Lung (tissue), 12 donors: ENCODE results near the gene CD248. TPM values are rescaled to one million over a fixed set of nuclear protein-coding genes. Genes with fewer than 3 reads are reported as not detected.

ENCODE experiments used
- ATAC-seq: fragments of 200-7000 bp; cut with Tn5 transposase; one replicate; pipeline ENCODE4 v1.9.1; 2020; ENCODE audit warnings: moderate number of reproducible peaks; ENCODE audit not compliant: insufficient read depth, low FRiP score
- DNase-seq, 3 donors: peaks; one replicate each; pipeline ENCODE4 v3.0.0-alpha.2; 2013 to 2017
- H3K27ac ChIP-seq, 2 donors: one replicate each; pipeline ENCODE4 v1.5.1; 2013; ENCODE audit warnings: mild to moderate bottlenecking in 2 of 2, moderate library complexity in 2 of 2, control low read depth in 1 of 2, inconsistent platforms in 1 of 2, low read depth in 1 of 2, low read length in 1 of 2
- H3K27me3 ChIP-seq, 3 donors: one replicate each; pipeline ENCODE4 v1.5.1; 2013; ENCODE audit warnings: low read length in 2 of 3; ENCODE audit not compliant: control insufficient read depth in 3 of 3, insufficient read depth in 3 of 3
- H3K36me3 ChIP-seq, 4 donors: one replicate each; pipeline ENCODE4 v1.5.1; 2013; ENCODE audit warnings: low read length in 4 of 4, mild to moderate bottlenecking in 1 of 4, moderate library complexity in 1 of 4; ENCODE audit not compliant: control insufficient read depth in 4 of 4, insufficient read depth in 4 of 4
- H3K4me1 ChIP-seq, 5 donors: one replicate each; pipeline ENCODE4 v1.5.1; 2013; ENCODE audit warnings: low read length in 5 of 5, mild to moderate bottlenecking in 2 of 5, moderate library complexity in 1 of 5; ENCODE audit not compliant: control insufficient read depth in 5 of 5, insufficient read depth in 5 of 5
- H3K4me3 ChIP-seq: one replicate; pipeline ENCODE4 v1.5.1; 2013; ENCODE audit warnings: mild to moderate bottlenecking, control low read depth, moderate library complexity
- H3K9ac ChIP-seq, 2 donors: one replicate each; pipeline ENCODE4 v1.5.1; 2013; ENCODE audit warnings: low read length in 2 of 2, control low read depth in 1 of 2; ENCODE audit not compliant: insufficient read depth in 1 of 2
- H3K9me3 ChIP-seq, 4 donors: one replicate each; pipeline ENCODE4 v1.5.1; 2013; ENCODE audit warnings: low read length in 3 of 4, mild to moderate bottlenecking in 1 of 4, moderate library complexity in 1 of 4; ENCODE audit not compliant: control insufficient read depth in 4 of 4, insufficient read depth in 3 of 4
- CTCF ChIP-seq: IDR thresholded peaks from 2 replicates; pipeline ENCODE4 v1.5.1; 2012; ENCODE audit warnings: mild to moderate bottlenecking; ENCODE audit errors: control extremely low read depth, extremely low read depth
- WGBS, 2 donors: extraction: QIAGEN DNeasy Blood & Tissue Kit; methylation state at CpG; one replicate each; pipeline ENCODE4 v1.1.7; 2013; 5-methylcytosine and 5-hydroxymethylcytosine counted together
- polyA plus RNA-seq, 2 donors: library from polyadenylated mRNA; stranded (reverse); fragments of 200-250 nt; gene quantifications; one replicate each; pipeline ENCODE4 v1.2.1, GENCODE V29; 2013
- total RNA-seq, 2 donors: library from RNA; depleted of rRNA in 1 of 2; stranded (reverse); fragments of >200 nt in 1 of 2; gene quantifications; one replicate each; pipeline ENCODE4 v1.2.1, GENCODE V29; 2014 to 2021
- donor health status: control.
- donor health status: control.
- donor health status: Bipolar disorder and iron deficiency.
- donor health status: healthy.
- donor health status: DM: yes; HTN: yes; CAD: no.

CD248 gene
- total and polyA plus RNA-seq, 4 donors, result 9.2 to 53.5 (median 23.0) TPM

GRCh38 chr11:66345316-66345649 lies 28.4 kb upstream of the CD248 start:
- 6 to 15% methylated on average over 7 of the region's 7 CpGs for WGBS, 2 donors
- Histone ChIP-seq H3K4me1 (peaks cover 8 to 36% (median 19%) of the 10 kb centered on the region in 5 donors), H3K36me3 (peaks cover 0 to 18% (median 8%) of the 10 kb centered on the region in 4 donors), H3K9ac (peak overlapping the region; percentile 41 to 69), H3K27ac (peak overlapping the region; percentile 89 to 90), H3K4me3 (peak overlapping the region; percentile 43), H3K27me3 (no peaks in the 10 kb centered on the region), H3K9me3 (peaks cover 0 to 2% (median 0%) of the 10 kb centered on the region in 4 donors)
- no peak for DNase-seq
- no peak for TF ChIP-seq CTCF
- ATAC-seq, result no peak

GRCh38 chr11:66344550-66345315 lies 27.9 kb upstream of the CD248 start, which contains the start of gene BRMS1:
BRMS1 (minus strand) TSS chr11:66345104; CDS start chr11:66342234, 2,870 bp downstream.
- ATAC-seq (peak; percentile 80), DNase-seq (peak; percentile 97 to 99 (median 97))
- Histone ChIP-seq H3K9ac (peak within 1 kb of the TSS; percentile 69 to 80), H3K27ac (peak within 1 kb of the TSS; percentile 89 to 90), H3K27me3 (no peaks in the 10 kb centered on the region), H3K36me3 (peaks cover 0 to 24% (median 9%) of the 10 kb centered on the region in 4 donors), H3K4me1 (peaks cover 8 to 36% (median 19%) of the 10 kb centered on the region in 5 donors), H3K9me3 (peaks cover 0 to 2% (median 0%) of the 10 kb centered on the region in 4 donors), H3K4me3 (peak within 1 kb of the TSS; percentile 82)
- TF ChIP-seq CTCF, result no peak
- 0 to 1% methylated on average over 59 of the region's 59 CpGs for WGBS, 2 donors

GRCh38 chr11:66343176-66343575 lies 26.3 kb upstream of the CD248 start:
- no peak for TF ChIP-seq CTCF
- H3K9me3 ChIP-seq, result peaks cover 0 to 2% (median 0%) of the 10 kb centered on the region in 4 donors
- no peak overlapping the region for H3K9ac ChIP-seq
- H3K4me3 ChIP-seq, result no peak overlapping the region
- 93 to 95% methylated on average over 8 of the region's 8 CpGs for WGBS, 2 donors
- no peaks in the 10 kb centered on the region for H3K27me3 ChIP-seq
- no peak for ATAC-seq
- no peak overlapping the region for H3K27ac ChIP-seq
- no peak for DNase-seq
- peaks cover 0 to 39% (median 14%) of the 10 kb centered on the region in 4 donors for H3K36me3 ChIP-seq
- H3K4me1 ChIP-seq, result peaks cover 8 to 33% (median 18%) of the 10 kb centered on the region in 5 donors
